HG02678 (cell line): Measurements from ENCODE around the gene YPEL4.

Experiments
- ATAC-seq: cut with Tn5 transposase; IDR thresholded peaks from one replicate; pipeline ENCODE4 v1.9.1; 2021; ENCODE audit warnings: mild to moderate bottlenecking, moderate library complexity; ENCODE audit not compliant: unreplicated experiment

The YPEL4 gene

DNA sequence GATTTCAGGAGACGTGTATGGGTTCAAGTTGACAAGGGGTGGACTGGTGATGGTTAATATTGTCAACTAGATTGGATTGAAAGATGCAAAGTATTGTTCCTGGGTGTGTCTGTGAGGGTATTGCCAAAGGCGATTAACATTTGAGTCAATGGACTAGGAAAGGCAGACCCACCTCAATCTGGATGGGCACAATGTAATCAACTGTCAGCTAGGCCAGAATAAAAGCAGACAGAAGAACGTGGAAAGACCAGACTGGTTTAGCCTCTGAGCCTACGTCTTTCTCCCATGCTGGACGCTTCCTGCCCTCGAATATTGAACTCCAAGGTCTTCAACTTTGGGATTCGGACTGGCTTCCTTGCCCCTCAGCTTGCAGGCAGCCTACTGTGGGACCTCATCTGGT, 1.7 kb upstream of the YPEL4 start:
- ATAC-seq, result no peak

DNA sequence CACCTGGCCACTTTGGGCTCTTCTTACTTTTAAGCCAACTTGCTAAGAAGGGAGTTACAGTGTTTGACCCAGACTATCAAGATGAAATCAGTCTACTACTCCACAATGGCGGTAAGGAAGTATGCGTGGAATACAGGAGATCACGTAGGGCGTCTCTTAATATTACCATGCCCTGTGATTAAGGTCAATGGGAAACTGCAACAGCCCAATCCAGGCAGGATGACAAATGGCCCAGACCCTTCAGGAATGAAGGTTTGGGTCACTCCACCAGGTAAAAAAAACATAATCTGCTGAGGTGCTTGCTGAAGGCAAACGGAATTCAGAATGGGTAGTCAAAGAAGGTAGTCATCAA, 1.0 kb upstream of the YPEL4 start:
- no peak for ATAC-seq

DNA sequence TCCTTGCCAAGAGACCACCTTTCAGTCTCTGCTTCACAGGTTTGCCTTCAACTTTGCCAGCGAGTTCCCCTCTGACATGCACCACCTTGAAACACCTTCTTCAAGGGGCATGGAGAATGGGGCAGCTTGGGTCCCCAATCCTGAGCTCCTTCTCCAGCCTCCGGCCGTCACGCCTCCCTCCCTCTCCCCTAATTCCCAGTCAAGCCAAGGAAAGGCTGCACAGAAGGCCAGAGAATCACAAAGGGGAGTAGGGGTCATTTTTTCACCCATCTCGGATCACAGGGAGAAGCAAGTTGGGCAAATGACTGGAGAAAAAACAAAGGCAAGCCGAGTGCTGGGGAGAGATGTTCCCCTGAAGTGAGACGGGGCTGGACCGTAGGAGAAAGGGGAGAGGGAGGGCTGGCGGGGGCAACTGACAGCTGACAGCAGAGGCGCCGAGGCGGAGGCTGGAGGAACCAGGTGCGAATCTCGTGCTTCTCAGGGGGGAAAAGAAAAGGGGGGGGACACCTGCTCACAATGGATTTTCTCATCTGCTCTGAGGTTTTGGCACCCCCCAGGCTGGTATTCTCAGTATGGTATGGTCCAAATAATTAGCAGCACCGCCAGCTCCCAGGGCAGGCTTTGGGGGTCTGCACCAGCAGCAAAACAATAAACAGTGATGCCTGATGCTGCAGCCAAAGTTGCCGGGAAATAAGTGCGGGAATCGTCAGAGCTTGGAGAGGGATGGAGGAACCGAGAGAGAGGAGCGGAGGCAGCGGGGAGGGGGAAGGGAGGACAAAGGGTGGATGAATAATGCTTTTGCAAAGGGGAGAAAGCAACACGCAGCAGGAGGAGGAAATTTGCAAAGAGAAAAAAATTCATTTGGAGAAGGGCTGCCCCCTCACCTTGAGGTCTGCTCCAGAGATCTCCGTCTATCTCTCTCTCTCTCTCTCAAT, 644 bp downstream of the YPEL4 start:
- no peak for ATAC-seq

DNA sequence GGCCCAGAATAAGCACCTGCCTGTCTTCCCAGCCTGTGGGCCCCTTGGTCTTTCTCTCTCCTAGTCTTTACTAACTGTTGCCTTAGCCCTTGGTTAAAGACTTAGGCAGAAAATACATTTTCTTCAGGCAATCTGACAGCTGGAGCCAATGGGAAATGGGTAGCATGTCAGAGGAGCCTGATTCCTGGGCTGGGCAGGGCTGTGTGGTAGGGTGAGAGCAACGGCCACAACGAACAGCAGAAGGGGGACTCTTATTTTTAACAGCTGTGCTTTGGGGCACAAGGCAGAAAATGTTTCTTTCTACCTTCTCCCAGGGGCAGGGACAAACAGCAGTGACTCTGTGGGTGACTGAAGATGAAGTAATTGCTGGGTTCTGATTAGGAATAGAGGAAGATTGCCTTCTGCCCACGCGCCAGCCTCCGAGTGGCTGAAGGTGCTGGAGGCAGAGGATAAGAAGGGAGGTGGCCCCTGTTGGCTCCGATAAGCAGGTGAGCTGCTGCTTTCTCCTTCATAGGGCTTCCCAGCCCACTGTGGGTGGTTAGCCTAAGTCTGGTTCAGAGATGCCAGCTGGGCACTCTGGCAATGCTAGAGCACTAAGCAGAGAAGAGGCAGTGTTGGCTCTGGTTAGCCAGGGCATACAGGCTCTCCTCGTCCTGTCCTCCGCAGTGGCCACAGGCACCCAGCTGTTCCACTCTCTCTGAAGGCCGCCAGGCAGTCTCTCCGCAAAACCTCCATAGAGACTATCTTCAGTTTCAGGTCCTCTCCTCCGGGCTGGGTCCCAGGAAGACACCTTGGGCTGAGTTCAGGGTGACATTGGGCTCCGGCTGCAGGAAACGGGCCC, 1.5 kb downstream of the YPEL4 start:
- ATAC-seq, result no peak

DNA sequence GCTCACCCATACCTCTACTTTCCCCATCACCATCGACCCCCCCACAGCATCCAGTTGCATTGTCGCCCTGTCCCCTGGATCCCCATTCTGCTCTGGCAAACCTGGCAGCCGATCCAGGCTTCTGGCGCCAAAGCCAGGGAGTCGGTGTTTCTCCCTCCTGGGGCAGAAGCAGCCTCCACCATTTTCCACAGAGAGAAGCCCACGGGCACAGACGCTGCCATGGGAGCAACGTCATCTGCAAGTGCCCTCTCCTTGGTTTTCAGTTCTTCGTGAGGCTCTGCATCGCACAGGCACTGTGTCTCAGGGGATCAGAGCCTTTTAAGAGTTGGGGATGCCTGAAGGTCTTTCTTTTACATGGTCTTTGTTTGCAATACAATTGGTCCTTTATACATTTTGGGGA, 2.3 kb downstream of the YPEL4 start:
- no peak for ATAC-seq

DNA sequence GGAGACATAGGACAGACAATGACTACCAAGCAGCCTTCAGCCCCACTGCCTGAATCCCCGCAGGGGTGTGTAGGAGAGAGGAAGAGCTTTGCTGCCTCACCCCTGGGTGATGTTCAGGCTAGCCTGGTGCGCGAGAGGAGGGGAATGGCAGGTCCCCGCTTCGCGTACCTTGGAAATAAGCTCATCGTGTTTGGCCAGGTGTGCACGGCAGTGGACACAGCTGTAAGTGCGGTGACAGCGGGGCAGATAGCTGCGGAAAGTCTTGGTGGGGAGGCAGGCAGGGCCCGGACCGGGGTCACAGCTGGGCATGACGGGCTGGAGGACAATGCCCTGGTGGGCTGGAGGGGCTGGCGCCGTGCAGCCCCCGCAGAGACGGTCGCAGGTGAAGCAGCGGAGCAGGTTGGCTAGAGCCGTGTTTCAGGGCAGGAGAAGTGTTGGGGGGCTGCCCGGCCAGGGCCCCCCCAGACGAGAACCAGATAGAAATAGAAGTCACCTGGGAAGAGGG, 2.9 kb downstream of the YPEL4 start:
- no peak for ATAC-seq

DNA sequence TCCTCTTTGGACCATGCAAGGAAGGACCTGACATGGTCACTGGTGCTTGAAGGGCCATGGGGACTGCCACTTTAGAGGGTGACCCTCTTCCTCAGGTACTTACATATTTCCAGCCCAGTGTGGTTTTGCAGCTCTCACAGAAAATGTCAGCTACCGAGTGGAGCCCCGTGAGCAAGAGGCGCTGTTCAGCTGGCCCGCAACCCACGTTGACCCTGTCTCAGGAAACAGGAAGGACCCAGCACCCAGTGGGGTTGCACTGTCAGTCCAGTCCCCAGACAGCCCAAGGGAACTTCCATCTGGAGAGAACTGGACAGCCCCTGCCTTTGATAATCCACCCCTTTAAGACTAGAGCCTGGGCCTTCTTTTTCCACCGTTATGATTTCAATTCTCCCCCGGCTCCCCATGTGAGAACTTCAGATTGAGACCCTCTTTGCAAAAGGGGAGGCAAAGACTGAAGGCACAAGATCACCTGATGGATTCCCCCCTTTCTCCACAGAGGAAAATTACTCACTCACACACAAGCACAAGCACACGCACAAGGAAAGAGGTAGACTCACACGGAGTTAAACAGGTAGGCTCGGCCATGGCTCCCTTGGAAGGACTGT, 3.4 kb downstream of the YPEL4 start:
- peak; percentile 48 for ATAC-seq

DNA sequence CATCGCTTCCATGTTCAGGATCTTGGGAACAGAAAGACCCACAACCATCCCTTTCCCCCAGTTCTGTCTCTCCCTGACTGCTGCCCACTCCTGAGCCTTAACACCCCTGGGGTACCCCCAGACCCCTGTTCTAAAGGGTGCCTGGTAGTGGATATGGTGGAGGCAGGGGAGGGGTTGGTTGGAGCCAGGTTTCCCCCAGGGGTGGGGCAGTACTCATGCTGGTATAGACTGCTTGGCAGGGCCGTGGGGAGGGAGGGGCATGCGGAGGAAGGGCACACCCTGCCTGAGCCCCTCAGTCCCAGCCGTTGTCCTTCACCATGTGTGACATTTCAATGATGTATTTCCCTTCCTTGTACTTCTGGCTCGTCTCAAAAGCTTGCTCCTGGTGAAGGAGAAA, 4.0 kb downstream of the YPEL4 start:
- no peak for ATAC-seq

DNA sequence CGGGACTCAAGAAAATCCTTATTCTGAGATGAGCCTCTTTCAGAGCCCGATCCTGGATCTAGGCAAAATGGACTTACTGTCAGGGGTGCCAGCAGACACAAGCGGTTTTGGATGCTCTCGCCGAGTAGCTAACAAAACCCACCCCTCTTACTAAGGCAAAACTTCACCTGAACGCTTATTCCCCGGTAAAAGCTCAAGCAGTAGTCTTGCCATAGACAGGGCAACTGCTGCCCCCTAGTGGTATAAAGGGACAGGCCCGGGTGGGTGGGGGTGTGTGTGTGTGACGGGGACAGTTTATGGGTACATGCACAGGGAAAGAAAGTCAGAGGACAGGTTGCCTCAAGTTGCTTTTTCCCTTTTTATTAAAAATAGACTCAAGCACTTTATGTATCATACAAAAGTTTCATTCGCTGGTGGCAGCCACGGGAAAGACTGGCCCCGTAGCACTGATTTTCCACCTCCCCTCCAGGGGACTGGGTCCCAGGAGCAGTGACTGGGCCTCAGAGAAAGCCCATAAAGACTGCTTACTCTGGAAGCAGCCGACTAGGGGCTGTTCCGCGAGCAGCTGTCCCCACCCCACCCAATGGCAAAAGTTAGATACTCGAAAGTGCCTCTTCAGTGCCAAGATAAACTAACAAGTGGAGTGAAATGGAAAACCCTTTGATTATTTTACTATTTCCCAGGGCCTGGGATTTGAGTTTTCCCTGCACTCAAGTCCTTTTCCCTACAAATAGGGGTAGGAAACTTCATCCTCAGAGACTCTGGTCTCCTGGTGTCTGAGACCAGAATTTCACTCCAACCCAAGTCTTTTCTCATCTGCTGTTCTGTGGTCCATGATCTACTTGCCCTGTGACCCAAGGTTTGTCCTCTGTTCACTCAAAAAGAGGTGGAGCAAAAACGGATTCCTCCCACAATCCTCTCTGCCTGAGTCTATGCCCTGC, 4.7 kb downstream of the YPEL4 start:
- peak; percentile 44 for ATAC-seq

DNA sequence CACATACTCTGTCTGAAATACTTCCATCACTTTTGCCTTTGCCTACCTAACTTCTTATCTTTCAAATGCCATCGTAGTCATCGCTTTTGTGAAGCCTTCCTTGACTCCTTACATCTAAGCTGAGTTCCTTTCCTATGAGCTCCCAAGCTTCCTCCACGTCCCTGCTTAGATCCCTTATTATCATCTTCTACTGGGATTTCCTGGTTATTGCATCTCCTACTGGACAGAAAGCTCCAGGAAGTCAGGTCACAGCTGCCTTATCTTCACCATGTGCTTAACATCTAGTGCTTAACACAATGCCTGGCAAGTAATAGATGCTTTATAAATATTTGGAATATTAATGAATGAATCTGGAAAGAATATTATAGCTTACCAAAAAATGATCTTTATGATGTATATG, 5.9 kb downstream of the YPEL4 start:
- ATAC-seq, result no peak

DNA sequence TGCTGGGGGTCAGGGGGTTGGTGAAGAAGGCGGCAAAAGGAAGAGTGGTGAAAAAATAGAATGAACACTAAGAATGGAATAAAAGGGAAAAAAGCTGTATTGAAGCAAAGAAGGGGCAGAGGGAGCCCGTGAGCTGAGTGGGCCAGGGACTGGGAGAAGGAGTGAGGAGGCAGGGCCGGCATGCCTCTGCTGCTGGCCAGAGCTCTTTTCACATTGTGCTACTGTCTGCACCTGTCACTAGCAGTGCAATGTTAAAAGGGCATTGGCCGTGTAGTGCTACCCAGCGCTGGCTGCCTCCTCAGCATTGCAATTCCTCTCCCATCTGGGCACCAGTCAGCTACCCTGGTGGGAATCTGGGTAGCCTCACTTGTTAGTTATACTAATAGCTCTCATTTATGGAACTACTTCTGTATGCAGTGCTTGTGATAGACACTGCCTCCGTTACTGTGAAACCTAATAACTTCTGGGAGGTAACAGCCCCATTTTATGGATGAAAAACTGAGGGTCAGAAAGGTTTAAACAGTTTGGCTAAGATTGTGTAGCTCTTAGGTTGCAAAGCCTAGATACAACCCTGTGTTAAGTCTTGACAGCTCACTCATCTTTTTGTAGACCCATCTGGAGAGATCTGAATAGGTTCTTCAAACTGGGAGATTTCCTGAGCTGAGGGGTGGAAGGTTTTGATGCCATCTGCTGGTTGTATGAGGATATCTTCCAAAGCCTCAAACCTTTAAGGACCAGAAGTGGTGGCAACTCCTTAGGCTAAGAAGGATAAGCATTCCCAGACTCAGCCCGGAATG, 8.5 kb downstream of the YPEL4 start:
- no peak for ATAC-seq

DNA sequence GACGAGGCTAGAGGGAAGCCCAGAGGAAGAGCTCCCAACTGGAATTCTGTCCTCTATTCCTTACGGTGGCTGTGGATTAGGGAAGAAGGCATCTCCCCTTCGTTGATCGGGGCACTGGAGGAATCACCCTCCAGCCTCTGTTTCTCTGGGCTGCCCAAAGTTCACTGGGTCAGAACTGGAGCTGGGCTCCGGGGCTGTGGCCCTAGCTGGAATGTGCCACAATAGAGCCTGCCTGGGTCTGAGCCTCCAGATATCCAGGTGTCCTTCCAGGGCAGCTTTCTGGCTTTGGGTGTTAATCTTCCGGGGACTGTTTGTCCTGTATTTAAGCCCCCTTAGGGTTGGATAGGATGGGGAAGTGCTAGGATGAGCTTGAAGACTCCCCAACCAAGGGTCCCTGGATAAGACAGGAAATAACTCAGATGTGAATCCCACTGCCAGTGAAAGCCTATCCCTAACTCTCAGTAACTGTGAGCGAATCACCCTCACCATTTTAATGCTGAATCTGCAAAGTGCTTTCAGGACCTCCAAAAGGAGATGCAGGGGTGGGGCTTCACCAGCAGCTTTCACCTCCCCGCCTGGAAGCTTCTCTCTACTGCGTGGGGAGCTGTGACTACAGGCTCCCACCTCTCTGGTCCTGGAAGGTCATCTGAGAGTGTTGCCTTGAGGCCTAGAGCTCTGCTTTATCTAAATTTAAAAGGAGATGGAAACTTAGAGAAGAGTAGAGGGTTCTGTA, 9.5 kb downstream of the YPEL4 start:
- no peak for ATAC-seq

DNA sequence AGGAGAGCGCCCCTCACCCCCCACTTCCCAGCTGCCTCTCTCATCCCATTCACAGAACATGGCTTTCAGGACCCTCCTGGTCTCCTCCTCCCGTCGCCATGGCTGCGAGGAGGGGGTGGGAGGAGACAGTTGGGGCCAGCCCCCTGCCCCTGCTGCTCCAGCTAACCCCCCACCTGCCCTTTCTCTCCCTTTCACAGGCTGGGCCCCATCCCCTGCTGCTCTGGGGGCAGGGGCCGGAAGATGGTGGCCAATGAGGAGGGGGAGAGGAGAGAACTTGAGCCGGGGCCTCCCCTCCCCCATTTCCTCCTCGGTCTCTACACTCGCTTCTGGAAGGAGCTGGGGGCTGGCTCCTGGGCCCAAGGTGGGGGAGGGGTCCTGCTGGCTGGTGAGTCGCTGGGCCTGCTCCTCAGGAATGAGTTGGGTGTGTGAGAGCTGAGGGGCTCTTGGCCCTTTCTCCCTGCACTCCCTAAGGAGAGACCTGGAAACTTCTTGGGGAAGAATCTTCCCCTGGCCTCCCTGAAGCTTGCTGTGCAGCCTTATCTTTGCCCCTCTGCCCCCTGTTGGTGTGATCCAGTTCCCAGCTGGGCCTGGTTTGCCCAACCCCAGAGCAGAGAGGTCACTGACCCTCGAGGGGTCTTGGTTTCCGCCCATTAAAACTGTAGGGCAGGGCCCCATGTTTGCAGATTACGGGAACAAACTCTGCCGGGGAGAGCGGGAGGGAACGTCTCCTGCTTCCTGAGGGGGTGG, 10.2 kb downstream of the YPEL4 start:
- no peak for ATAC-seq

DNA sequence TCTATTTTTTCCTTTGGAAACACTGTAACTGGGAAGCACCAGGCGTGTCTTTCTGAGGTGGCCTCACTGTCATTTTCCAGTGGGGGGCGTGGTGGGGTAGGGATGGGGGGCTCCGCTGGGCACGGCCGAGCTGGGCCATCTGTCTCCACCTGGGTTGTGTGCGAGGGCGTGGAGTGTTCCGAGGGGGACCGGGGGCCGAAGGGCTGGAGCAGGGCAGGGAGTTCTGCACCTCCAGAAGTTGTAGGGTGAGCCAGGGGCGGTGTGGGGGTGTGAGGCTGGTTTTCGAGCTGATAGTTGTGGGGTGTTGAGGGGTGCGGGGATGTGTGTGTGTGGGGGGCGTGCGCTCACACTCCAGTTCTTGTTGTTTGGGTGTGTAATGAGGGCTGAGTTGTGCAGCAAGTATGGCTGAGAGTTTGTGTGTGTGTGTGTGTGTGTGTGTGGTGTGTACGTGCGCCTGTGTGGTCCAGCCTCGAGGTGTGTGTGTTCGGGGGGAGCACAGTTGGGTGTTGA, 10.8 kb downstream of the YPEL4 start:
- ATAC-seq, result no peak

DNA sequence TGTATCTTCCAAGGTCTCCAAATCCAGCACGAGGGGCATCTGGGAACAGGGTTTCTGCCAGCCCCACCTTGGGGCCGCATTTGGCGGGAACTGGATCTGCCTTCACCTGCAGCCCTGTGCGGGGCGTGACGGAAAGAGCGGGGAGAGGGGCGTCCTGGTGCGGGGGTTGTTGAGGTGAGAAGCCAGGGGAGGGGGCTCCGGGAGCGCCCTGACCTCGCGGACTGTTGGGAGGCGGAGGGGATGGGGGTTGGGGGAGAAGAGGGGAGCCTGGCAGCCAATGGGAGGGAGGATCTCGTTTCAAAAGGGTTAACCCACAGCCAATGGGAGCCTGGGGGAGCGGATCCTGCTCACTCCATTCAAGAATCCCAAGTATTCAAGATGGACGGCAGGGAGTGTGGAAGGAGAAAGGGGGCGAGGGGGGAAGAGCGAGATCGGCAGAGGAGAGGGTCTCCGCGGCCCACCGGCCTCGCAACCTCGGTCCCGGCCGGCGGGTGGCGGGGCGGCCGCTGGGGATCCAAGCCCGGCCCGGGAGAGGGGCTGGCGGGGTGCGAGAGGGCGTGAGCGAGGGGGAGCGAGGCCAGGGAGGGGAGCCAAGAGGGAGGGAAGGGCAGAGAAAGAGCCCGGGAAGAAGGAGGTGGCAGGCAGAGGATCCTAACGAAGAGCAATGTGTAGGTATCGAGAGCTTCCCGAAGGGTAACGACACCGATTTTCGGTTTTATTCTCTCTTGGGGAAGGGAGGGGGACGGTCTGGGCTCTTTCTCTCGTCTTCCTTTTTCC, 11.5 kb downstream of the YPEL4 start:
- ATAC-seq, result peak; percentile 46

DNA sequence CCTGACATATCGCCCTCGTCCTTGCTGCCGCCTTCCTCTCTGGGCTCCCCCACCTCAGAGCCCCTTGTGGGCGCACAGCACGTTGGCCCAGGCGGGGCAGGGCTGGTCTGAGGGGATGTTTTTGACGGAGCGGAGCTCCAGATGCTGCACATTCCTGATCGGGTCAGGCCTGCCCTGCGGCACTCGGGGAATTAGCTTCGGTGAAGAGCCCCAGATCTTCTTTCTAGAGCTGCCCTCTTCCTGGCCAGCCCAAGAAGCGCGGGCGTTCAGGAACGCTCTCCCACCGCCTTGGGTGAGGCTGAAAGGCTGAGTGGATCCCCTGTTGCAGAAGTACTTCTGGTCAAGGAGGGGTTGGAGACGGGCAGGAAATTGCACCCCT, 12.1 kb downstream of the YPEL4 start:
- ATAC-seq, result no peak

DNA sequence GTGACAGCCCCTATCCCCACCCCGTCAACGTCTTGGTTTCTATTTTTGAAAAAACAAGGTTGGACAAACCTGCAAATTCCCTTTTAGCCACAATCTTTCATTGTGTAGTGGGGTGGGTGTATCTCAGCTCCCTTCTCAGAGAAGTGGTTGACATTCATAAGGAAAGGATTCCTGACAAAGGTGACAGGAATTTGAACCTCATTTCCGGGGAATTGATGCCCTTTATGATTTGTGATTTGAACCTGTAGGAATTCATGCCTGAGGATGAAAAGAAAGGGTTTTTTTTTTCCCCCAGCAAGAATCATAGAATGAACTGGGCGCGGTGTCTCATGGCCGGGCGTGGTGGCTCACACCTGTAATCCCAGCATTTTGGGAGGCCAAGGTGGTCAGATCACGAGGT, 14.5 kb downstream of the YPEL4 start:
- ATAC-seq, result no peak
